IMR-90 (cell line): ENCODE data around the gene MAB21L3. TPM values are rescaled to one million over a fixed set of nuclear protein-coding genes. Genes with fewer than 3 reads are reported as not detected.

Experiments used
- ATAC-seq: fragments of 200-7000 bp; cut with Tn5 transposase; 2 replicates; pipeline ENCODE4 v1.9.1; 2020; ENCODE audit warnings: low read depth, mild to moderate bottlenecking, moderate library complexity
- BruUV-seq: library from RNA; stranded (reverse); fragments of 400-500 nt; replicated peaks from 2 replicates; lab custom pipeline; 2021; lab: Mats Ljungman, UMichigan
- CTCF ChIA-PET: fragments of 300-600 bp; formaldehyde crosslinking; extraction: SDS; loops from one replicate; lab custom pipeline; 2021; ENCODE audit warnings: antibody characterized with exemption; lab: Yijun Ruan, JAX
- POLR2A ChIA-PET: fragments of 300-600 bp; sonication (Branson Sonifier 250); formaldehyde crosslinking; loops from one replicate; lab custom pipeline; 2022; ENCODE audit warnings: antibody characterized with exemption; ENCODE audit not compliant: unreplicated experiment; lab: Charles Lee
- DNase-seq: peaks from one replicate; pipeline ENCODE4 v3.0.0; 2013
- H2AFZ ChIP-seq: replicated peaks from 2 replicates; pipeline ENCODE3; 2013; ENCODE audit warnings: low read length, mild to moderate bottlenecking; ENCODE audit not compliant: poor library complexity
- H2AK5ac ChIP-seq: 2 replicates; pipeline ENCODE4 v1.6.1; 2013; ENCODE audit warnings: low read depth, low read length, inconsistent platforms
- H2AK9ac ChIP-seq: replicated peaks from 2 replicates; pipeline ENCODE3; 2013; ENCODE audit warnings: mild to moderate bottlenecking, low read depth, low read length, moderate library complexity; ENCODE audit not compliant: poor library complexity
- H2BK120ac ChIP-seq: 2 replicates; pipeline ENCODE4 v1.6.1; 2013; ENCODE audit warnings: low read depth, low read length, inconsistent platforms
- H2BK15ac ChIP-seq: 3 replicates; pipeline ENCODE4 v1.6.1; 2013; ENCODE audit warnings: low read depth, low read length, inconsistent platforms
- H2BK20ac ChIP-seq: 2 replicates; pipeline ENCODE4 v1.6.1; 2013; ENCODE audit warnings: low read depth, mild to moderate bottlenecking, inconsistent platforms, low read length, moderate library complexity
- H2BK5ac ChIP-seq: 2 replicates; pipeline ENCODE4 v1.6.1; 2013; ENCODE audit warnings: mild to moderate bottlenecking, low read depth, low read length, inconsistent platforms; ENCODE audit not compliant: poor library complexity, severe bottlenecking
- H3K14ac ChIP-seq: replicated peaks from 2 replicates; pipeline ENCODE4 v1.6.1; 2013; ENCODE audit warnings: low read depth, low read length, inconsistent platforms
- H3K18ac ChIP-seq: 2 replicates; pipeline ENCODE4 v1.6.1; 2013; ENCODE audit warnings: low read depth, low read length, control low read depth
- H3K23ac ChIP-seq: 2 replicates; pipeline ENCODE4 v1.6.1; 2013; ENCODE audit warnings: low read depth, low read length, inconsistent platforms
- H3K27ac ChIP-seq: 2 replicates; pipeline ENCODE4 v1.5.1; 2013; ENCODE audit warnings: mild to moderate bottlenecking, control low read depth, low read length; ENCODE audit not compliant: insufficient read depth
- H3K27me3 ChIP-seq: 2 replicates; pipeline ENCODE4 v1.6.1; 2013; ENCODE audit warnings: low read length; ENCODE audit not compliant: control insufficient read depth, insufficient read depth
- H3K36me3 ChIP-seq: 2 replicates; pipeline ENCODE4 v1.6.1; 2013; ENCODE audit warnings: low read length, mixed read lengths; ENCODE audit not compliant: control insufficient read depth, insufficient read depth
- H3K4ac ChIP-seq: 2 replicates; pipeline ENCODE4 v1.6.1; 2013; ENCODE audit warnings: low read depth, low read length, inconsistent platforms
- H3K4me1 ChIP-seq: 2 replicates; pipeline ENCODE4 v1.6.1; 2013; ENCODE audit warnings: low read length, mixed read lengths; ENCODE audit not compliant: control insufficient read depth, insufficient read depth
- H3K4me2 ChIP-seq: 2 replicates; pipeline ENCODE4 v1.6.1; 2013; ENCODE audit warnings: low read depth, mild to moderate bottlenecking, control low read depth, low read length, moderate library complexity
- H3K4me3 ChIP-seq: 2 replicates; pipeline ENCODE4 v1.5.1; 2013; ENCODE audit warnings: low read depth, mild to moderate bottlenecking, control low read depth, low read length, moderate library complexity; ENCODE audit not compliant: insufficient read depth
- H3K56ac ChIP-seq: 2 replicates; pipeline ENCODE4 v1.6.1; 2013; ENCODE audit warnings: low read length, inconsistent platforms; ENCODE audit not compliant: insufficient read depth; ENCODE audit errors: extremely low read depth
- H3K79me1 ChIP-seq, 2 experiments: 2 replicates each; pipeline ENCODE4 v1.6.1; 2013; ENCODE audit warnings: low read length in 2 of 2, inconsistent platforms in 1 of 2, low read depth in 1 of 2
- H3K9ac ChIP-seq: 2 replicates; pipeline ENCODE4 v1.6.1; 2013; ENCODE audit warnings: low read depth, low read length, control low read depth
- H3K9me1 ChIP-seq: 2 replicates; pipeline ENCODE4 v1.6.1; 2013; ENCODE audit warnings: low read length, inconsistent platforms; ENCODE audit not compliant: insufficient read depth
- H3K9me3 ChIP-seq: 2 replicates; pipeline ENCODE4 v1.6.1; 2013; ENCODE audit warnings: low read length; ENCODE audit not compliant: control insufficient read depth, insufficient read depth
- H4K20me1 ChIP-seq: 2 replicates; pipeline ENCODE4 v1.6.1; 2013; ENCODE audit warnings: low read length, inconsistent platforms; ENCODE audit not compliant: insufficient read depth
- H4K5ac ChIP-seq: 2 replicates; pipeline ENCODE4 v1.6.1; 2013; ENCODE audit warnings: mild to moderate bottlenecking, low read depth, low read length, control low read depth
- H4K8ac ChIP-seq, 2 experiments: 2 replicates each; pipeline ENCODE4 v1.6.1; 2013; ENCODE audit warnings: low read depth in 2 of 2, low read length in 2 of 2, control low read depth in 1 of 2, inconsistent platforms in 1 of 2
- H4K91ac ChIP-seq: 2 replicates; pipeline ENCODE4 v1.6.1; 2013; ENCODE audit warnings: low read depth, low read length, inconsistent platforms; ENCODE audit not compliant: insufficient read depth
- BHLHE40 ChIP-seq: fragments of 150-350 bp; IDR thresholded peaks from 2 replicates; pipeline ENCODE4 v1.6.1; 2016; ENCODE audit warnings: mild to moderate bottlenecking, low read depth, low read length
- CEBPB ChIP-seq: IDR thresholded peaks from 2 replicates; pipeline ENCODE4 v1.6.1; 2012; ENCODE audit warnings: low read depth, low read length, improper control_type of control experiment
- CHD1 ChIP-seq: IDR thresholded peaks from 2 replicates; pipeline ENCODE4 v1.6.1; 2012; ENCODE audit warnings: low read depth, low read length, improper control_type of control experiment
- CTCF ChIP-seq: conservative IDR thresholded peaks from 2 replicates; pipeline ENCODE4 v1.5.1; 2012; ENCODE audit warnings: mild to moderate bottlenecking, low read depth, low read length, improper control_type of control experiment
- ELK1 ChIP-seq: fragments of 150-350 bp; IDR thresholded peaks from 2 replicates; pipeline ENCODE4 v1.6.1; 2016; ENCODE audit warnings: low read depth, mild to moderate bottlenecking, low read length, moderate library complexity, borderline replicate concordance
- FOS ChIP-seq: fragments of 150-350 bp; IDR thresholded peaks from 2 replicates; pipeline ENCODE4 v1.6.1; 2016; ENCODE audit warnings: low read depth, low read length
- MAFK ChIP-seq: IDR thresholded peaks from 2 replicates; pipeline ENCODE4 v1.6.1; 2012; ENCODE audit warnings: low read depth, low read length, improper control_type of control experiment
- MAZ ChIP-seq: IDR thresholded peaks from 2 replicates; pipeline ENCODE4 v1.6.1; 2012; ENCODE audit warnings: low read depth, mild to moderate bottlenecking, low read length, improper control_type of control experiment, moderate library complexity, borderline replicate concordance
- MXI1 ChIP-seq: IDR thresholded peaks from 2 replicates; pipeline ENCODE4 v1.6.1; 2012; ENCODE audit warnings: low read depth, mild to moderate bottlenecking, low read length, moderate library complexity, borderline replicate concordance
- NFE2L2 ChIP-seq: fragments of 150-350 bp; IDR thresholded peaks from 2 replicates; pipeline ENCODE4 v1.6.1; 2016; ENCODE audit warnings: low read depth, mild to moderate bottlenecking, low read length
- POLR2A ChIP-seq: IDR thresholded peaks from 2 replicates; pipeline ENCODE4 v1.6.1; 2012; ENCODE audit warnings: mild to moderate bottlenecking, low read depth, low read length
- RAD21 ChIP-seq: IDR thresholded peaks from 2 replicates; pipeline ENCODE4 v1.6.1; 2012; ENCODE audit warnings: low read length, improper control_type of control experiment
- RCOR1 ChIP-seq: IDR thresholded peaks from 2 replicates; pipeline ENCODE4 v1.6.1; 2012; ENCODE audit warnings: mild to moderate bottlenecking, low read length, improper control_type of control experiment; ENCODE audit not compliant: insufficient replicate concordance
- RFX5 ChIP-seq: IDR thresholded peaks from 2 replicates; pipeline ENCODE4 v1.8.0; 2012; ENCODE audit warnings: low read depth, mild to moderate bottlenecking, low read length, moderate library complexity
- SMC3 ChIP-seq: fragments of 150-350 bp; IDR thresholded peaks from 2 replicates; pipeline ENCODE4 v1.6.1; 2016; ENCODE audit warnings: low read depth, mild to moderate bottlenecking, antibody characterized with exemption, low read length, moderate library complexity
- WGBS, 2 experiments: methylation state at CpG; one replicate each; pipeline versions ENCODE4 v1.1.5 to v1.1.7; 2013; ENCODE audit warnings: missing lambda C conversion rate in 2 of 2; ENCODE audit not compliant: insufficient read length in 1 of 2; ENCODE audit errors: extremely low coverage in 2 of 2; 5-methylcytosine and 5-hydroxymethylcytosine counted together
- dilution Hi-C: fragments of 300-500 bp; cut with HindIII; formaldehyde crosslinking; loops from one replicate; pipeline ENCODE4 v1.14.3; 2018; ENCODE audit warnings: low sequenced_read_pairs; ENCODE audit not compliant: unreplicated experiment
- in situ Hi-C: fragments of 300-500 bp; cut with MboI; formaldehyde crosslinking; loops from 3 replicates; pipeline ENCODE4 v1.14.3; 2019; ENCODE audit warnings: low sequenced_read_pairs, inconsistent platforms, mixed read lengths
- intact Hi-C: fragments of 100-400 bp; cut with micrococcal nuclease; formaldehyde crosslinking; loops from 2 replicates; pipeline ENCODE4 v1.10.0; 2022
- polyA plus RNA-seq, 3 experiments: library from polyadenylated mRNA; depleted of rRNA; stranded (reverse); fragments of >200 nt; gene quantifications; 2 replicates each; pipeline ENCODE4 v1.2.3, GENCODE V29; 2012; ENCODE audit warnings: low replicate concordance in 1 of 3
- total RNA-seq: library from RNA; depleted of rRNA; stranded (reverse); fragments of >200 nt; gene quantifications from 2 replicates; pipeline ENCODE4 v1.2.3, GENCODE V29; 2012
- TF ChIP-seq, protein P1 (sequence below): fragments of 150-350 bp; IDR thresholded peaks from 2 replicates; pipeline ENCODE4 v1.6.1; 2017; ENCODE audit warnings: mild to moderate bottlenecking, antibody characterized with exemption, low read length, low read depth

The MAB21L3 gene
- total and polyA plus RNA-seq, 2 of the 4 experiments (the other 2 are of a cell fraction): not detected

- no peak overlapping the region for H4K5ac ChIP-seq
These were observed 17.5 kb downstream of the MAB21L3 start for GRCh38 chr1:116128664-116129063.

More at GRCh38 chr1:116128664-116129063, 17.5 kb downstream of the MAB21L3 start:
- H3K4me1 ChIP-seq: no peaks in the 10 kb centered on the region
- no peak overlapping the region for H3K23ac ChIP-seq
- H3K9me1 ChIP-seq: no peaks in the 10 kb centered on the region
- H3K14ac ChIP-seq: no peak overlapping the region
- no peak overlapping the region for H3K4ac ChIP-seq
- POLR2A ChIA-PET: no interaction called here
- H2BK5ac ChIP-seq: no peak overlapping the region
- H2AK5ac ChIP-seq: no peak overlapping the region
- H2AFZ ChIP-seq: no peak overlapping the region
- DNase-seq (no peak), ATAC-seq (no peak)
- H3K27me3 ChIP-seq: peaks cover 37% of the 10 kb centered on the region
- H2BK15ac ChIP-seq: no peak overlapping the region
- H3K9ac ChIP-seq: no peak overlapping the region
- no TSS peak for BruUV-seq
- H3K27ac ChIP-seq: no peak overlapping the region
- H3K4me2 ChIP-seq: no peak overlapping the region
- CTCF ChIA-PET: no interaction called here
- no peak overlapping the region for H2AK9ac ChIP-seq
- H3K9me3 ChIP-seq: no peaks in the 10 kb centered on the region
- no peak overlapping the region for H2BK120ac ChIP-seq
- intact Hi-C loops: no loop called here
- H4K20me1 ChIP-seq: no peaks in the 10 kb centered on the region
- TF ChIP-seq POLR2A (no peak), FOS (no peak), ELK1 (no peak), RCOR1 (no peak), NFE2L2 (no peak), BHLHE40 (no peak), MXI1 (no peak), RAD21 (no peak), CEBPB (no peak), CHD1 (no peak), RFX5 (no peak), MAFK (no peak), MAZ (no peak), SMC3 (no peak), CTCF (no peak)
- TF ChIP-seq, protein P1, sequence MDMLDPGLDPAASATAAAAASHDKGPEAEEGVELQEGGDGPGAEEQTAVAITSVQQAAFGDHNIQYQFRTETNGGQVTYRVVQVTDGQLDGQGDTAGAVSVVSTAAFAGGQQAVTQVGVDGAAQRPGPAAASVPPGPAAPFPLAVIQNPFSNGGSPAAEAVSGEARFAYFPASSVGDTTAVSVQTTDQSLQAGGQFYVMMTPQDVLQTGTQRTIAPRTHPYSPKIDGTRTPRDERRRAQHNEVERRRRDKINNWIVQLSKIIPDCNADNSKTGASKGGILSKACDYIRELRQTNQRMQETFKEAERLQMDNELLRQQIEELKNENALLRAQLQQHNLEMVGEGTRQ: no peak
- no peak overlapping the region for H2BK20ac ChIP-seq
- no peak overlapping the region for H4K8ac ChIP-seq
- no peak overlapping the region for H3K4me3 ChIP-seq
- H3K36me3 ChIP-seq: no peaks in the 10 kb centered on the region
- in situ Hi-C loops: no loop called here
- no peak overlapping the region for H3K18ac ChIP-seq
- H3K79me1 ChIP-seq: no peaks in the 10 kb centered on the region
- H3K56ac ChIP-seq: no peak overlapping the region
- H4K91ac ChIP-seq: no peak overlapping the region
- dilution Hi-C loops: no loop called here
- 33% methylated on average over 1 of the region's 3 CpGs; no CpG with 5 or more reads in 1 of the 2 experiments for WGBS, 2 experiments
